ENCODE results near the gene RPS5.

GRCh38 chr19:58428617-58429016 is 41.5 kb downstream of the RPS5 start:
- TF ChIP-seq CTCF (IDR thresholded peaks at IDR 0.05) (no peak), POLR2A (IDR thresholded peaks at IDR 0.05) (no peak)
